Neural progenitor cell (in vitro differentiated cells): ENCODE data around the gene FREM1. TPM values are rescaled to one million over a fixed set of nuclear protein-coding genes. Genes with fewer than 3 reads are reported as not detected.

Source experiments
- DNase-seq: peaks from one replicate; pipeline ENCODE4 v3.0.0-alpha.2; 2016; ENCODE audit warnings: low spot score
- H2AFZ ChIP-seq: fragments of 200-600 bp; sonication (generic); replicated peaks from 2 replicates; pipeline ENCODE4 v1.6.1; 2016; ENCODE audit warnings: antibody characterized with exemption
- H3F3A ChIP-seq: fragments of 200-600 bp; sonication (generic); 2 replicates; pipeline ENCODE4 v1.6.1; 2016; ENCODE audit warnings: antibody characterized with exemption, low read depth
- H3K27ac ChIP-seq: fragments of 200-600 bp; sonication (generic); 2 replicates; pipeline ENCODE4 v1.5.1; 2016; ENCODE audit warnings: mild to moderate bottlenecking
- H3K27me3 ChIP-seq: fragments of 200-600 bp; sonication (generic); 2 replicates; pipeline ENCODE4 v1.6.1; 2016; ENCODE audit warnings: mild to moderate bottlenecking, moderate library complexity
- H3K36me3 ChIP-seq: fragments of 200-600 bp; sonication (generic); 2 replicates; pipeline ENCODE4 v1.5.1; 2016
- H3K4me1 ChIP-seq: fragments of 200-600 bp; sonication (generic); 2 replicates; pipeline ENCODE4 v1.6.1; 2016; ENCODE audit warnings: mixed run types
- H3K4me2 ChIP-seq: fragments of 200-600 bp; sonication (generic); 2 replicates; pipeline ENCODE4 v1.6.1; 2016
- H3K4me3 ChIP-seq: fragments of 200-600 bp; sonication (generic); 2 replicates; pipeline ENCODE4 v1.5.1; 2016
- H3K79me2 ChIP-seq: fragments of 200-600 bp; sonication (generic); 2 replicates; pipeline ENCODE4 v1.6.1; 2016; ENCODE audit warnings: low read depth
- H3K9ac ChIP-seq: fragments of 200-600 bp; sonication (generic); 2 replicates; pipeline ENCODE4 v1.6.1; 2016
- H3K9me3 ChIP-seq: fragments of 200-600 bp; sonication (generic); 2 replicates; pipeline ENCODE4 v1.5.1; 2016; ENCODE audit warnings: low read depth
- H4K20me1 ChIP-seq: fragments of 200-600 bp; sonication (generic); 2 replicates; pipeline ENCODE4 v1.6.1; 2016; ENCODE audit warnings: low read depth
- H3K27ac Mint-ChIP-seq: 3 replicates; pipeline ENCODE4 v1.8.0; 2021; ENCODE audit warnings: mixed read lengths
- H3K27me3 Mint-ChIP-seq: 2 replicates; pipeline ENCODE4 v1.8.0; 2022; ENCODE audit warnings: low read depth, mild to moderate bottlenecking, inconsistent platforms, moderate library complexity, mixed read lengths; ENCODE audit not compliant: insufficient read depth
- H3K36me3 Mint-ChIP-seq: 3 replicates; pipeline ENCODE4 v1.8.0; 2021; ENCODE audit warnings: mixed read lengths
- H3K4me1 Mint-ChIP-seq: 3 replicates; pipeline ENCODE4 v1.8.0; 2021; ENCODE audit warnings: mixed read lengths
- H3K4me3 Mint-ChIP-seq: 3 replicates; pipeline ENCODE4 v1.8.0; 2021; ENCODE audit warnings: mild to moderate bottlenecking, moderate library complexity, mixed read lengths
- H3K9me3 Mint-ChIP-seq: 3 replicates; pipeline ENCODE4 v1.8.0; 2020; ENCODE audit warnings: mixed read lengths
- EZH2 ChIP-seq: fragments of 200-600 bp; sonication (generic); IDR thresholded peaks from 2 replicates; pipeline ENCODE4 v1.6.1; 2017; ENCODE audit warnings: antibody characterized with exemption, mild to moderate bottlenecking, moderate library complexity
- EZH2phosphoT487 ChIP-seq: fragments of 200-600 bp; sonication (generic); IDR thresholded peaks from 2 replicates; pipeline ENCODE4 v1.6.1; 2017; ENCODE audit warnings: antibody characterized with exemption
- total RNA-seq: library from RNA; depleted of rRNA; stranded (reverse); fragments of >200 nt; gene quantifications from 2 replicates; pipeline ENCODE4 v1.2.3, GENCODE V29; 2015; ENCODE audit warnings: low replicate concordance
- TF ChIP-seq, protein P1 (sequence below): fragments of 200-600 bp; sonication (generic); IDR thresholded peaks from 2 replicates; pipeline ENCODE4 v1.5.1; 2017; ENCODE audit warnings: antibody characterized with exemption, mild to moderate bottlenecking

FREM1 gene
- total RNA-seq, 1 donor from 2014 or later = 1.2 TPM

DNA sequence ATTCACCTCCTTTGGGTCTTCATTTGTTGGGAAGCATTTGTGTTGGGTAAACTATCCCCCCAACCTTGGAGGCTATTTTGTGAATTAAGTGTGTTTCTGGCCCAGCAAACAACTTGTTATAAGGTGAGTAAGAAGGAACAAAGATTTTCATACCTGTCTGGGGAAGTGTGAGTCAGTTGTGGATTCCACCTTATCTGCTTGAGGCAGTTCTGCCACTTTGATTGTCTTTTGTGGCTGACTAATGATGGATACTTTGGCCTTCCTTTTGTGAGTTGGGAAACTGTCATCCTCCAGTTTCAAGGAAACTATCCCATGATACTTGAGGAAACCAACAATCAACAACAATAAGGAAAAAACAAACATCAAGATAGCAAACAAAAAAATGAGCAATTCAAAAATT lies 163.1 kb downstream of the FREM1 start:
- Histone ChIP-seq H3K27me3 (no peaks in the 10 kb centered on the region), H3K4me3 (no peak overlapping the region), H3K36me3 (no peaks in the 10 kb centered on the region), H3K4me1 (peaks cover 13% of the 10 kb centered on the region), H3K79me2 (no peaks in the 10 kb centered on the region), H2AFZ (no peak overlapping the region), H3K27ac (no peak overlapping the region), H3F3A (no peaks in the 10 kb centered on the region), H3K9me3 (no peaks in the 10 kb centered on the region), H3K9ac (no peak overlapping the region), H4K20me1 (no peaks in the 10 kb centered on the region), H3K4me2 (no peak overlapping the region)
- TF ChIP-seq, protein P1, sequence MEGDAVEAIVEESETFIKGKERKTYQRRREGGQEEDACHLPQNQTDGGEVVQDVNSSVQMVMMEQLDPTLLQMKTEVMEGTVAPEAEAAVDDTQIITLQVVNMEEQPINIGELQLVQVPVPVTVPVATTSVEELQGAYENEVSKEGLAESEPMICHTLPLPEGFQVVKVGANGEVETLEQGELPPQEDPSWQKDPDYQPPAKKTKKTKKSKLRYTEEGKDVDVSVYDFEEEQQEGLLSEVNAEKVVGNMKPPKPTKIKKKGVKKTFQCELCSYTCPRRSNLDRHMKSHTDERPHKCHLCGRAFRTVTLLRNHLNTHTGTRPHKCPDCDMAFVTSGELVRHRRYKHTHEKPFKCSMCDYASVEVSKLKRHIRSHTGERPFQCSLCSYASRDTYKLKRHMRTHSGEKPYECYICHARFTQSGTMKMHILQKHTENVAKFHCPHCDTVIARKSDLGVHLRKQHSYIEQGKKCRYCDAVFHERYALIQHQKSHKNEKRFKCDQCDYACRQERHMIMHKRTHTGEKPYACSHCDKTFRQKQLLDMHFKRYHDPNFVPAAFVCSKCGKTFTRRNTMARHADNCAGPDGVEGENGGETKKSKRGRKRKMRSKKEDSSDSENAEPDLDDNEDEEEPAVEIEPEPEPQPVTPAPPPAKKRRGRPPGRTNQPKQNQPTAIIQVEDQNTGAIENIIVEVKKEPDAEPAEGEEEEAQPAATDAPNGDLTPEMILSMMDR = no peak
- Mint-ChIP-seq H3K4me1 (peaks cover 17% of the 10 kb centered on the region), H3K27me3 (no peaks in the 10 kb centered on the region), H3K27ac (no peak overlapping the region), H3K36me3 (peaks cover 38% of the 10 kb centered on the region), H3K9me3 (peaks cover 3% of the 10 kb centered on the region), H3K4me3 (no peak overlapping the region)
- DNase-seq = no peak

DNA sequence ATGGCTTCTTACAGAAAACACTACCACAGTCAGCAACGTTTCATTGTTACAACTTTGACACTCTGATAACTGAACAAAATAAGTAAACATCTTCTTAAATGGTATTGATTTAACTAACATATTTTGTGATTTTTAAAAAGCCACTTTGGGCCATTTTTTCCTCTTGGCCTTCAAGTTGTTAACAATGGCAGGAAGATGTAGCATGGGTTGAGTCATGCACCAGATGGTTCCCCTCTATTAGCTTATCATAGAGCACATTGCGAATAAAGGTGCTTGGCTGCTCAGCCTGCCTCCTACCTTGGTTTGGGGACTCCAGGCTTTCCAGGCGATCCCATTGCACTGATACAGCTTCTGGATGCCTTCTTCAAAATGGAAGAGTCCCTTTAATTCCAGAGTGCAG lies 163.6 kb downstream of the FREM1 start:
- peaks cover 16% of the 10 kb centered on the region for H3K4me1 Mint-ChIP-seq
- DNase-seq = no peak
- Histone ChIP-seq H3F3A (no peaks in the 10 kb centered on the region), H3K9ac (no peak overlapping the region), H4K20me1 (no peaks in the 10 kb centered on the region), H3K27me3 (no peaks in the 10 kb centered on the region), H3K9me3 (no peaks in the 10 kb centered on the region), H2AFZ (no peak overlapping the region), H3K36me3 (no peaks in the 10 kb centered on the region), H3K4me2 (no peak overlapping the region), H3K4me1 (peaks cover 13% of the 10 kb centered on the region), H3K4me3 (no peak overlapping the region), H3K27ac (no peak overlapping the region), H3K79me2 (no peaks in the 10 kb centered on the region)
- peaks cover 36% of the 10 kb centered on the region for H3K36me3 Mint-ChIP-seq
- TF ChIP-seq EZH2phosphoT487 (no peak), EZH2 (no peak)
- TF ChIP-seq, protein P1 = no peak
- H3K27me3 Mint-ChIP-seq = no peaks in the 10 kb centered on the region
- peaks cover 3% of the 10 kb centered on the region for H3K9me3 Mint-ChIP-seq
- no peak overlapping the region for H3K4me3 Mint-ChIP-seq
- no peak overlapping the region for H3K27ac Mint-ChIP-seq

DNA sequence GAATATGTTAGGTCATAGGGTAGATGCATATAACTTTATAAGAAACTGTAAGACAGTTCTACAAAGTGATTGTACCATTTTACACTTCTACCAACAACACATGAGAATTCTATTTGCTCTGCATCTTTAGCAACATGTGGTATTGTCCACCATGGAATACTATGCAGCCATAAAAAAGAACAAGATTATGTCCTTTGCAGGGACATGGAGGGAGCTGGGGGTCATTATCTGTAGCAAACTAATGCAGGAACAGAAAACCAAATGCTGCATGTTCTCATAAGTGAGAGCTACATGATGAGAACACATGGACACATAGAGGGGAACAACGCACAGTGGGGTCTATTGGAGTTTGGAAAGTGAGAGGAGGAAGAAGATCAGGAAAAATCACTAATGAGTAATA lies 165.5 kb downstream of the FREM1 start:
- no peak overlapping the region for H3K4me3 Mint-ChIP-seq

More for the DNA sequence above, 165.5 kb downstream of the FREM1 start:
- Mint-ChIP-seq H3K36me3 (peaks cover 31% of the 10 kb centered on the region), H3K27me3 (no peaks in the 10 kb centered on the region), H3K4me1 (peaks cover 6% of the 10 kb centered on the region), H3K27ac (no peak overlapping the region), H3K9me3 (peaks cover 3% of the 10 kb centered on the region)
- H3F3A ChIP-seq = no peaks in the 10 kb centered on the region
- no peak for TF ChIP-seq EZH2
- no peak for TF ChIP-seq EZH2phosphoT487
- TF ChIP-seq, protein P1 = no peak
- no peak for DNase-seq
- no peaks in the 10 kb centered on the region for H4K20me1 ChIP-seq
- no peaks in the 10 kb centered on the region for H3K36me3 ChIP-seq
- H2AFZ ChIP-seq = no peak overlapping the region
- H3K4me1 ChIP-seq = peaks cover 5% of the 10 kb centered on the region
- no peak overlapping the region for H3K9ac ChIP-seq
- H3K79me2 ChIP-seq = no peaks in the 10 kb centered on the region
- no peaks in the 10 kb centered on the region for H3K9me3 ChIP-seq
- H3K27ac ChIP-seq = no peak overlapping the region
- H3K27me3 ChIP-seq = no peaks in the 10 kb centered on the region
- no peak overlapping the region for H3K4me3 ChIP-seq
- no peak overlapping the region for H3K4me2 ChIP-seq
